IMR-90 (cell line): Measurements from ENCODE around the gene PIP5K1B. TPM values are rescaled to one million over a fixed set of nuclear protein-coding genes. Genes with fewer than 3 reads are reported as not detected.

Source experiments
- ATAC-seq: fragments of 200-7000 bp; cut with Tn5 transposase; 2 replicates; pipeline ENCODE4 v1.9.1; 2020; ENCODE audit warnings: low read depth, mild to moderate bottlenecking, moderate library complexity
- BruUV-seq: library from RNA; stranded (reverse); fragments of 400-500 nt; replicated peaks from 2 replicates; lab custom pipeline; 2021; lab: Mats Ljungman, UMichigan
- CTCF ChIA-PET: fragments of 300-600 bp; formaldehyde crosslinking; extraction: SDS; loops from one replicate; lab custom pipeline; 2021; ENCODE audit warnings: antibody characterized with exemption; lab: Yijun Ruan, JAX
- POLR2A ChIA-PET: fragments of 300-600 bp; sonication (Branson Sonifier 250); formaldehyde crosslinking; loops from one replicate; lab custom pipeline; 2022; ENCODE audit warnings: antibody characterized with exemption; ENCODE audit not compliant: unreplicated experiment; lab: Charles Lee
- DNase-seq: peaks from one replicate; pipeline ENCODE4 v3.0.0; 2013
- H2AFZ ChIP-seq: replicated peaks from 2 replicates; pipeline ENCODE3; 2013; ENCODE audit warnings: low read length, mild to moderate bottlenecking; ENCODE audit not compliant: poor library complexity
- H2AK5ac ChIP-seq: 2 replicates; pipeline ENCODE4 v1.6.1; 2013; ENCODE audit warnings: low read depth, low read length, inconsistent platforms
- H2AK9ac ChIP-seq: replicated peaks from 2 replicates; pipeline ENCODE3; 2013; ENCODE audit warnings: mild to moderate bottlenecking, low read depth, low read length, moderate library complexity; ENCODE audit not compliant: poor library complexity
- H2BK120ac ChIP-seq: 2 replicates; pipeline ENCODE4 v1.6.1; 2013; ENCODE audit warnings: low read depth, low read length, inconsistent platforms
- H2BK15ac ChIP-seq: 3 replicates; pipeline ENCODE4 v1.6.1; 2013; ENCODE audit warnings: low read depth, low read length, inconsistent platforms
- H2BK20ac ChIP-seq: 2 replicates; pipeline ENCODE4 v1.6.1; 2013; ENCODE audit warnings: low read depth, mild to moderate bottlenecking, inconsistent platforms, low read length, moderate library complexity
- H2BK5ac ChIP-seq: 2 replicates; pipeline ENCODE4 v1.6.1; 2013; ENCODE audit warnings: mild to moderate bottlenecking, low read depth, low read length, inconsistent platforms; ENCODE audit not compliant: poor library complexity, severe bottlenecking
- H3K14ac ChIP-seq: replicated peaks from 2 replicates; pipeline ENCODE4 v1.6.1; 2013; ENCODE audit warnings: low read depth, low read length, inconsistent platforms
- H3K18ac ChIP-seq: 2 replicates; pipeline ENCODE4 v1.6.1; 2013; ENCODE audit warnings: low read depth, low read length, control low read depth
- H3K23ac ChIP-seq: 2 replicates; pipeline ENCODE4 v1.6.1; 2013; ENCODE audit warnings: low read depth, low read length, inconsistent platforms
- H3K27ac ChIP-seq: 2 replicates; pipeline ENCODE4 v1.5.1; 2013; ENCODE audit warnings: mild to moderate bottlenecking, control low read depth, low read length; ENCODE audit not compliant: insufficient read depth
- H3K27me3 ChIP-seq: 2 replicates; pipeline ENCODE4 v1.6.1; 2013; ENCODE audit warnings: low read length; ENCODE audit not compliant: control insufficient read depth, insufficient read depth
- H3K36me3 ChIP-seq: 2 replicates; pipeline ENCODE4 v1.6.1; 2013; ENCODE audit warnings: low read length, mixed read lengths; ENCODE audit not compliant: control insufficient read depth, insufficient read depth
- H3K4ac ChIP-seq: 2 replicates; pipeline ENCODE4 v1.6.1; 2013; ENCODE audit warnings: low read depth, low read length, inconsistent platforms
- H3K4me1 ChIP-seq: 2 replicates; pipeline ENCODE4 v1.6.1; 2013; ENCODE audit warnings: low read length, mixed read lengths; ENCODE audit not compliant: control insufficient read depth, insufficient read depth
- H3K4me2 ChIP-seq: 2 replicates; pipeline ENCODE4 v1.6.1; 2013; ENCODE audit warnings: low read depth, mild to moderate bottlenecking, control low read depth, low read length, moderate library complexity
- H3K4me3 ChIP-seq: 2 replicates; pipeline ENCODE4 v1.5.1; 2013; ENCODE audit warnings: low read depth, mild to moderate bottlenecking, control low read depth, low read length, moderate library complexity; ENCODE audit not compliant: insufficient read depth
- H3K56ac ChIP-seq: 2 replicates; pipeline ENCODE4 v1.6.1; 2013; ENCODE audit warnings: low read length, inconsistent platforms; ENCODE audit not compliant: insufficient read depth; ENCODE audit errors: extremely low read depth
- H3K79me1 ChIP-seq, 2 experiments: 2 replicates each; pipeline ENCODE4 v1.6.1; 2013; ENCODE audit warnings: low read length in 2 of 2, inconsistent platforms in 1 of 2, low read depth in 1 of 2
- H3K9ac ChIP-seq: 2 replicates; pipeline ENCODE4 v1.6.1; 2013; ENCODE audit warnings: low read depth, low read length, control low read depth
- H3K9me1 ChIP-seq: 2 replicates; pipeline ENCODE4 v1.6.1; 2013; ENCODE audit warnings: low read length, inconsistent platforms; ENCODE audit not compliant: insufficient read depth
- H3K9me3 ChIP-seq: 2 replicates; pipeline ENCODE4 v1.6.1; 2013; ENCODE audit warnings: low read length; ENCODE audit not compliant: control insufficient read depth, insufficient read depth
- H4K20me1 ChIP-seq: 2 replicates; pipeline ENCODE4 v1.6.1; 2013; ENCODE audit warnings: low read length, inconsistent platforms; ENCODE audit not compliant: insufficient read depth
- H4K5ac ChIP-seq: 2 replicates; pipeline ENCODE4 v1.6.1; 2013; ENCODE audit warnings: mild to moderate bottlenecking, low read depth, low read length, control low read depth
- H4K8ac ChIP-seq, 2 experiments: 2 replicates each; pipeline ENCODE4 v1.6.1; 2013; ENCODE audit warnings: low read depth in 2 of 2, low read length in 2 of 2, control low read depth in 1 of 2, inconsistent platforms in 1 of 2
- H4K91ac ChIP-seq: 2 replicates; pipeline ENCODE4 v1.6.1; 2013; ENCODE audit warnings: low read depth, low read length, inconsistent platforms; ENCODE audit not compliant: insufficient read depth
- FOS ChIP-seq: fragments of 150-350 bp; IDR thresholded peaks from 2 replicates; pipeline ENCODE4 v1.6.1; 2016; ENCODE audit warnings: low read depth, low read length
- MAFK ChIP-seq: IDR thresholded peaks from 2 replicates; pipeline ENCODE4 v1.6.1; 2012; ENCODE audit warnings: low read depth, low read length, improper control_type of control experiment
- dilution Hi-C: fragments of 300-500 bp; cut with HindIII; formaldehyde crosslinking; loops from one replicate; pipeline ENCODE4 v1.14.3; 2018; ENCODE audit warnings: low sequenced_read_pairs; ENCODE audit not compliant: unreplicated experiment
- in situ Hi-C: fragments of 300-500 bp; cut with MboI; formaldehyde crosslinking; loops from 3 replicates; pipeline ENCODE4 v1.14.3; 2019; ENCODE audit warnings: low sequenced_read_pairs, inconsistent platforms, mixed read lengths
- intact Hi-C: fragments of 100-400 bp; cut with micrococcal nuclease; formaldehyde crosslinking; loops from 2 replicates; pipeline ENCODE4 v1.10.0; 2022
- polyA plus RNA-seq, 3 experiments: library from polyadenylated mRNA; depleted of rRNA; stranded (reverse); fragments of >200 nt; gene quantifications; 2 replicates each; pipeline ENCODE4 v1.2.3, GENCODE V29; 2012; ENCODE audit warnings: low replicate concordance in 1 of 3
- total RNA-seq: library from RNA; depleted of rRNA; stranded (reverse); fragments of >200 nt; gene quantifications from 2 replicates; pipeline ENCODE4 v1.2.3, GENCODE V29; 2012

PIP5K1B gene
- total and polyA plus RNA-seq, 2 of the 4 experiments (the other 2 are of a cell fraction) = not detected

GRCh38 chr9:68923480-68923879, 218.4 kb downstream of the PIP5K1B start:
- Histone ChIP-seq H2AK5ac (no peak overlapping the region), H3K14ac (no peak overlapping the region), H4K5ac (no peak overlapping the region), H2AK9ac (no peak overlapping the region), H3K4me1 (no peaks in the 10 kb centered on the region), H2BK120ac (no peak overlapping the region), H3K23ac (no peak overlapping the region), H2BK5ac (no peak overlapping the region), H4K20me1 (no peaks in the 10 kb centered on the region), H3K36me3 (no peaks in the 10 kb centered on the region), H3K9ac (no peak overlapping the region), H3K4me3 (no peak overlapping the region), H4K8ac (no peak overlapping the region), H3K27me3 (no peaks in the 10 kb centered on the region), H3K27ac (no peak overlapping the region), H3K9me1 (no peaks in the 10 kb centered on the region), H4K91ac (no peak overlapping the region), H3K56ac (no peak overlapping the region), H3K79me1 (no peaks in the 10 kb centered on the region), H3K4me2 (no peak overlapping the region), H2BK15ac (no peak overlapping the region), H2BK20ac (no peak overlapping the region), H3K9me3 (no peaks in the 10 kb centered on the region), H3K18ac (no peak overlapping the region), H2AFZ (no peak overlapping the region), H3K4ac (no peak overlapping the region)
- BruUV-seq = no TSS peak
- ChIA-PET POLR2A (no interaction called here), CTCF (no interaction called here)
- intact Hi-C loops (loop anchor here (10.0 kb wide), 1 partner anchor 361 kb away; no protein-coding TSS in a partner anchor), dilution Hi-C loops (no loop called here), in situ Hi-C loops (no loop called here)
- no peak for DNase-seq
- TF ChIP-seq FOS = no peak
- 0 out of 2 replicates have a peak, but pooled peaks have one; percentile 32 for TF ChIP-seq MAFK
- no peak for ATAC-seq
